Measurements from ENCODE around the gene ZNRF3.
A peak's percentile ranks its signal among the peaks of the same experiment; 100 is the strongest.

Gene ZNRF3

DNA sequence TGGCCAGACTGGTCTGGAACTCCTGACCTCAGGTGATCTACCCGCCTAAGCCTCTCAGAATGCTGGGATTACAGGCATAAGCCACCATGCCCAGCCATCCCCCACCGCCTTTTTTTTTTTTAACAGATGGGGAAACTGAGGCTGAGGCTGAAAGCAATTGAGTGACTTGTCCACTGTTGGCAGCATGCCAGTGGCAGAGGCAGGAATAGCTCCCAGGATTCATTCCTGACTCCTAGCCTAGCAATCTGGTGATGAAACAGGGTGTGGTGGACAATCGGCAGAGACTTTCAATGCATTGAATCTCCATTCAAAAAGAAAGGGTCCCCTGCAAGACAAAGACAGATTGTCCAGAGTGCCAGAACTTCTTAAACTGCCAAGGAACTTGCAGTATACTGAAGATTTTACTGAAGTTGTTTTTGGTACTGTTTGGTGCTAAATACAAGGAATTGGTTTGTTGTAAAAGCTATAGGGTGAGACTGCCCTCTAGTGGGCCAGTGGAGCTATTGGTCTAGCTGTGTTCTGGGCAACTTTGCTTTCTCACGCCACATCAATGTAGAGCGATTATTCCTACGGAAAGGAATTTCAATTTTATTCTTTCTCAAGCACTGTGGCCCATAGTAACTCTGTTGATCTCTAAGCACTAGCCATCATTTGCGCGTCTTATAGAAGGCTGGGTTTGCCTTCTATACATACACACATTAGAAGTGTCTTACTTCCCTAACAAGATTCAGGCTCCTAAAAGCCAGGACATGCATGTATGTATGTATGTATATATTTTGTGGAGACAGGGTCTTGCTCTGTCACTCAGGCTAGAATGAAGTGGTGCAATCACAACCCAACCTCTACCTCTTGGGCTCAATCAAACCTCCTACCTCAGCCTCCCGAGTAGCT lies 157.3 kb downstream of the ZNRF3 start:
- H3K4me3 ChIP-seq (ENCODE audit: low read depth, low read length): no peak overlapping the region
- peak; percentile 69 for DNase-seq (ENCODE audit: low read depth)

- no peak overlapping the region for H3K4me3 ChIP-seq (ENCODE audit: low read depth, low read length)
- DNase-seq (ENCODE audit: low read depth): no peak
Measured at GRCh38 chr22:29041408-29041807, 158.0 kb downstream of the ZNRF3 start.

- DNase-seq (ENCODE audit: low read depth): no peak
- H3K4me3 ChIP-seq (ENCODE audit: low read depth, low read length): no peak overlapping the region
Measured at GRCh38 chr22:29043906-29044575, 160.7 kb downstream of the ZNRF3 start.

DNA sequence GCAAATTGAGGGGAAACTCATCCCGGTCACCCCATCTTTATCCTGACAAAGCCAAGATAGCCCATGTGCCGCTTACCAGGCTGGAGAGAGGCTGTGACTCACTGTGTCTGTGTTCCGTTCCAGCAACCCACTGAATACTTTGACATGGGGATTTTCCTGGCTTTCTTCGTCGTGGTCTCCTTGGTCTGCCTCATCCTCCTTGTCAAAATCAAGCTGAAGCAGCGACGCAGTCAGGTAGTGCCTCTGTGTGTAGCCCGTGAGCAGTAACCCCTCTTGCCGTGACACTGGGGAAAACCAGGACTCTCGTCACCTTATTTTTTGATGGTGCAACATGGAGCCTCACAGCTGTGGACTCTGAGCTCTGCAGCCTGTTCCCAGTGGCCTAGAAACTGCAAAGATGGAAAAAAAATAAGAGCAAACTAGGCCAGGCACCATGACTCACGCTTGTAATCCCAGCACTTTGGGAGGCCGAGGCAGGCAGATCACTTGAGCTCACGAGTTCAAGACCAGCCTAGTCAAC lies 161.3 kb downstream of the ZNRF3 start:
- H3K4me3 ChIP-seq (ENCODE audit: low read depth, low read length): no peak overlapping the region
- peak; percentile 39 for DNase-seq (ENCODE audit: low read depth)

DNA sequence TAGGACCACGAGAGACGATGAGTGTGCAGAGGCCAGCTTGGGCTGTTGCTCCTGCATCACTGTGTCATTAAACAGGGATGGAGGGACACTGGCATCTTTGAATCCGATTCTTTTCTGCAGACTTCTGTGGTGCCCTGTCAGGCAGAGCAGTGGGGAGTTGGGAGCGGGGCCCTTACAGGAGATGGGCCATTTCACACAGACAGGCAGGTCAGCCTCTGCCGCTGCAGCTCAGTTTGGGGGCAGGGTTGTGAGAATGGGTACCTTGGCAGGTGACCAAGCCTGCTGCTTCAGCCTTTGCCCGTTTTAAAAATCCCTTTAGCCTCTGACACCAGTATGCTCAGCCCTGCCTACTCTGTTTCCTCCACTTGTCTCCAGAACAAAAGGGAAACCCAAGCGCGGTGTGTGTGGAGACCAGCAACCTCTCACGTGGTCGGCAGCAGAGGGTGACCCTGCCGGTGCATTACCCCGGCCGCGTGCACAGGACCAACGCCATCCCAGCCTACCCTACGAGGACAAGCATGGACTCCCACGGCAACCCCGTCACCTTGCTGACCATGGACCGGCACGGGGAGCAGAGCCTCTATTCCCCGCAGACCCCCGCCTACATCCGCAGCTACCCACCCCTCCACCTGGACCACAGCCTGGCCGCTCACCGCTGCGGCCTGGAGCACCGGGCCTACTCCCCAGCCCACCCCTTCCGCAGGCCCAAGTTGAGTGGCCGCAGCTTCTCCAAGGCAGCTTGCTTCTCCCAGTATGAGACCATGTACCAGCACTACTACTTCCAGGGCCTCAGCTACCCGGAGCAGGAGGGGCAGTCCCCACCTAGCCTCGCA lies 165.7 kb downstream of the ZNRF3 start:
- no peak overlapping the region for H3K4me3 ChIP-seq (ENCODE audit: low read depth, low read length)
- DNase-seq (ENCODE audit: low read depth): no peak

DNA sequence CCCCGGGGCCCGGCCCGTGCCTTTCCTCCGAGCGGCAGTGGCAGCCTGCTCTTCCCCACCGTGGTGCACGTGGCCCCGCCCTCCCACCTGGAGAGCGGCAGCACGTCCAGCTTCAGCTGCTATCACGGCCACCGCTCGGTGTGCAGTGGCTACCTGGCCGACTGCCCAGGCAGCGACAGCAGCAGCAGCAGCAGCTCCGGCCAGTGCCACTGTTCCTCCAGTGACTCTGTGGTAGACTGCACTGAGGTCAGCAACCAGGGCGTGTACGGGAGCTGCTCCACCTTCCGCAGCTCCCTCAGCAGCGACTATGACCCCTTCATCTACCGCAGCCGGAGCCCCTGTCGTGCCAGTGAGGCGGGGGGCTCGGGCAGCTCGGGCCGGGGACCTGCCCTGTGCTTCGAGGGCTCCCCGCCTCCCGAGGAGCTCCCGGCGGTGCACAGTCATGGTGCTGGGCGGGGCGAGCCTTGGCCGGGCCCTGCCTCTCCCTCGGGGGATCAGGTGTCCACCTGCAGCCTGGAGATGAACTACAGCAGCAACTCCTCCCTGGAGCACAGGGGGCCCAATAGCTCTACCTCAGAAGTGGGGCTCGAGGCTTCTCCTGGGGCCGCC lies 166.4 kb downstream of the ZNRF3 start:
- DNase-seq (ENCODE audit: low read depth): no peak
- H3K4me3 ChIP-seq (ENCODE audit: low read depth, low read length): no peak overlapping the region

DNA sequence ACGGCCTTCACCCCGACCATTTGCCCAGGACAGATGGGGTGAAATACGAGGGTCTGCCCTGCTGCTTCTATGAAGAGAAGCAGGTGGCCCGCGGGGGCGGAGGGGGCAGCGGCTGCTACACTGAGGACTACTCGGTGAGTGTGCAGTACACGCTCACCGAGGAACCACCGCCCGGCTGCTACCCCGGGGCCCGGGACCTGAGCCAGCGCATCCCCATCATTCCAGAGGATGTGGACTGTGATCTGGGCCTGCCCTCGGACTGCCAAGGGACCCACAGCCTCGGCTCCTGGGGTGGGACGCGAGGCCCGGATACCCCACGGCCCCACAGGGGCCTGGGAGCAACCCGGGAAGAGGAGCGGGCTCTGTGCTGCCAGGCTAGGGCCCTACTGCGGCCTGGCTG lies 167.1 kb downstream of the ZNRF3 start:
- no peak overlapping the region for H3K4me3 ChIP-seq (ENCODE audit: low read depth, low read length)
- no peak for DNase-seq (ENCODE audit: low read depth)

GRCh38 chr22:29053048-29053702 lies 169.8 kb downstream of the ZNRF3 start:
- DNase-seq (ENCODE audit: low read depth): no peak
- no peak overlapping the region for H3K4me3 ChIP-seq (ENCODE audit: low read depth, low read length)

- H3K4me3 ChIP-seq (ENCODE audit: low read depth, low read length): no peak overlapping the region
- no peak for DNase-seq (ENCODE audit: low read depth)
Measured at GRCh38 chr22:29054251-29054767, 170.9 kb downstream of the ZNRF3 start.

DNA sequence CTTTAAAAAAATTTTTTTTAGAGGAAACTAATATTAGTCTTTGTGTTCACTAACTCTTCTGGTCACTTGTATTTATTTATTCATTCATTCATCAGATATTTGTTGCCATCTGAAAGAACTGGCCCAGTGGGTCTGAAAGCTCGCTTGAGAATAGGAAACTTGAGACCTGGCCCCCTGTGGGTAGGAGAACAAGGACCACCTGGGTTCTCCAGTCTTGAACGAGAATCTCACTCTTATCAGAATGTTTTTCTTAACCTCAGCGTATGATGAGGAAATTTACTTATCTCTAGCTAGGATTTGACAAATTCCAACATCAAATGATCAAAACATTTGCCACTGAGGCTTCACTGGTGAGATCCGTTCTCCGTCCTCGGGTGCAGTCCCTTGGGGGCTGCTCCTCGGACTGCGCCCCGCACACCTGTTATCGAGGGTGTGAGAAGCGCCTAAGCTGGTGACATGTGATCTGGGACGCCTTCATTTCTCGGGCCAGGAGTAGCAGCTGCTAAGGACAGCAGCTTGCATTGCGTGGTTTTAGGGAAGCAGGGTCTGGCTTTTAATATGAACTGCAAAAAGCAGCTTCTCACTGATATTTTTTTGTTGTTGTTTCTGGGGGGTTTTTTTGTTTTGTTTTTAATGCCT lies 171.9 kb downstream of the ZNRF3 start:
- DNase-seq (ENCODE audit: low read depth): no peak
- no peak overlapping the region for H3K4me3 ChIP-seq (ENCODE audit: low read depth, low read length)

DNA sequence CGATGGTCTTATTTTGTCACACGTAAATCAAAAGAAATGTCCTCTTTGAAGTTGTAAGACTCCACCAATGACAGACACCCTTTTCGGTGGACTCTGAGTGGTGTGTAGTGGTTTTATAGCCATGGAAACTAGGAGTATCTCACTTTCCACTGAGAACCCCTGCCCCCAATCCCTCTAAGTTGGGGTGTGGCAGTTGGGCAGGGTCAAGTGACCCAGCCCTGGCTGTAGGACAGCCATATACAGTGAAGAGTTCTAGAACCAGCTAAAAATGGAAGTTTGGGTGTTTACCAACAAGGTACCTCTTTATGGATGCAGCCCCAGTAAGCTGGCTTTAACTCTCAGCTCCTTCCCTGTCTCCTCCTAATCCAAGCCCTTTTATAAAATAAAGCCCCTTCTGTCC lies 173.1 kb downstream of the ZNRF3 start:
- DNase-seq (ENCODE audit: low read depth): no peak
- no peak overlapping the region for H3K4me3 ChIP-seq (ENCODE audit: low read depth, low read length)

- no peak for DNase-seq (ENCODE audit: low read depth)
- no peak overlapping the region for H3K4me3 ChIP-seq (ENCODE audit: low read depth, low read length)
Measured at GRCh38 chr22:29060251-29060869, 177.0 kb downstream of the ZNRF3 start.

GRCh38 chr22:29060931-29061330 lies 177.6 kb downstream of the ZNRF3 start:
- DNase-seq (ENCODE audit: low read depth): no peak
- no peak overlapping the region for H3K4me3 ChIP-seq (ENCODE audit: low read depth, low read length)

DNA sequence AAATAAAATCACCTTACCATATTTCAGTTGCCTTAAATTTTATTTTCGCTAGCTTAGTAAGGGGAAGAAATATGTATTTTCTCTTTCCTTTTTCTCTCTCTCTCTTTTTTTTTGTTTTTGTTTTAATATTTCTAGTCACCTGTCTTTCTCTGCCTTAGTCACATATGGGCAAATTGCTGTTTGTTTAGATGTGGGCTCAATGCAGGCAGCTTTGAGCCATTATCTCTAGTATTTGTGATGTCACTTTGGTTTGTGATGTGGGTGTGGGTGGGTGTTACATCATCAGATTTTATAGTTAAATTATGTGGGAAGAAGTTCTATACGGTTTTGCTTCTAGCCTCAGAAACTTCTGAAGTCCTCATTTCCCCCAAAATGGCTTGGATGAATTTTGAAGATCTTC lies 178.4 kb downstream of the ZNRF3 start, which contains the start of gene C22orf31:
TSS of gene C22orf31 (minus strand) at position 59 of the 400 bp plus-strand sequence. CDS start at position 20, 39 bp downstream.
- no peak for DNase-seq (ENCODE audit: low read depth)
- no peak within 1 kb of the TSS for H3K4me3 ChIP-seq (ENCODE audit: low read depth, low read length)

DNA sequence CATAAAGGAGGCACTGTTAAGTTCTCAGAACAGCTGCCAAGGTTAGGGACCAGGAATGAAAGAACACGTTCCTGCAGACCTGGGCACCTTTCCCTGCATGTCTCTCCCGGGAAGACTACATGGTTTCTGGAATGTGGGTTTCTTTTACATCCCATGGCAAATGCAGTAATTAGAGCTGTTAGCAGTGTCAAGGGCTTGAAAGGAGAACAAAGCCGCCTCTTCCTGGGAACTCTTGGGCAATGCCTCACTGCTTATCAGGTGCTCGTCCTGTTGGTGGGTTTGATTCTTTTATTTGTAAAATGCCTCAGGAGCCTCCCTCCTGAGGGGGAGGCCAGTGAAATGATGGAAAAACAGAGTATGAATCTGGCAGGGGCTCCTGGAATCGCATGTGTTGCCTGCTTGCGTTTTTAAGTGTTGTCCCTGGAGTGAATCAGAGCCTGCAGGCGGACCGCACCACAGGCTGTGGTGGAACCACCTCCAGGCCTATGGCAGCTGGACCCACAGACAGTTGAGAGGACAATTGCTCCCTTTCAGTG lies 179.0 kb downstream of the ZNRF3 start:
- no peak overlapping the region for H3K4me3 ChIP-seq (ENCODE audit: low read depth, low read length)

GRCh38 chr22:29065468-29066190 lies 182.3 kb downstream of the ZNRF3 start:
- no peak for DNase-seq (ENCODE audit: low read depth)
- no peak overlapping the region for H3K4me3 ChIP-seq (ENCODE audit: low read depth, low read length)

More for the DNA sequence above, 179.0 kb downstream of the ZNRF3 start:
- DNase-seq (ENCODE audit: low read depth): no peak

- DNase-seq (ENCODE audit: low read depth): no peak
- no peak overlapping the region for H3K4me3 ChIP-seq (ENCODE audit: low read depth, low read length)
Measured at GRCh38 chr22:29069463-29069862, 186.1 kb downstream of the ZNRF3 start.
